Endothelial cell (in vitro differentiated cells): ENCODE results near the gene NPIPA8. TPM values are rescaled to one million over a fixed set of nuclear protein-coding genes. Genes with fewer than 3 reads are reported as not detected.
"Not testable (repeated sequence)": the region's sequence is repeated elsewhere in the genome, so short reads cannot be mapped to it uniquely, and the experiment has no call there.

ENCODE experiments used
- DNase-seq: peaks from one replicate; pipeline ENCODE4 v3.0.0; 2021; ENCODE audit warnings: low spot score
- H3K27ac Mint-ChIP-seq: one replicate; pipeline ENCODE4 v1.8.0; 2021; ENCODE audit warnings: mixed read lengths, inconsistent platforms; ENCODE audit not compliant: unreplicated experiment
- H3K27me3 Mint-ChIP-seq: one replicate; pipeline ENCODE4 v1.8.0; 2021; ENCODE audit warnings: mild to moderate bottlenecking, moderate library complexity, mixed read lengths, inconsistent platforms; ENCODE audit not compliant: unreplicated experiment
- H3K36me3 Mint-ChIP-seq: one replicate; pipeline ENCODE4 v1.8.0; 2021; ENCODE audit warnings: mild to moderate bottlenecking, low read depth, mixed read lengths, inconsistent platforms; ENCODE audit not compliant: unreplicated experiment
- H3K4me1 Mint-ChIP-seq: one replicate; pipeline ENCODE4 v1.8.0; 2021; ENCODE audit warnings: mild to moderate bottlenecking, mixed read lengths, inconsistent platforms; ENCODE audit not compliant: unreplicated experiment
- H3K4me3 Mint-ChIP-seq: one replicate; pipeline ENCODE4 v1.8.0; 2021; ENCODE audit warnings: mild to moderate bottlenecking, mixed read lengths, inconsistent platforms; ENCODE audit not compliant: unreplicated experiment
- H3K9me3 Mint-ChIP-seq: one replicate; pipeline ENCODE4 v1.8.0; 2021; ENCODE audit warnings: mixed read lengths, inconsistent platforms; ENCODE audit not compliant: unreplicated experiment
- total RNA-seq: library from RNA; stranded (reverse); fragmentation: NEBNext Ultra II Directional; extraction: Animal tissue kit (Norgen Biotek cat#: 25700); gene quantifications from one replicate; pipeline ENCODE4 v1.2.1, GENCODE V29; 2021; ENCODE audit not compliant: unreplicated experiment

NPIPA8 gene
- total RNA-seq, 1 donor from 2014 or later = 0.38 TPM

GRCh38 chr16:18307241-18307640, 29.3 kb downstream of the NPIPA8 start:
- H3K9me3 Mint-ChIP-seq = not testable (repeated sequence)

GRCh38 chr16:18306066-18306465, 30.5 kb downstream of the NPIPA8 start:
- not testable (repeated sequence) for H3K27me3 Mint-ChIP-seq, H3K4me1 Mint-ChIP-seq, H3K9me3 Mint-ChIP-seq, H3K27ac Mint-ChIP-seq, H3K4me3 Mint-ChIP-seq, H3K36me3 Mint-ChIP-seq, DNase-seq

More at GRCh38 chr16:18307241-18307640, 29.3 kb downstream of the NPIPA8 start:
- not testable (repeated sequence) for H3K4me3 Mint-ChIP-seq, H3K27ac Mint-ChIP-seq, DNase-seq, H3K27me3 Mint-ChIP-seq, H3K4me1 Mint-ChIP-seq, H3K36me3 Mint-ChIP-seq

GRCh38 chr16:18303059-18303706, 33.4 kb downstream of the NPIPA8 start:
- H3K4me3 Mint-ChIP-seq, H3K27me3 Mint-ChIP-seq, H3K27ac Mint-ChIP-seq, H3K9me3 Mint-ChIP-seq, H3K36me3 Mint-ChIP-seq, DNase-seq, H3K4me1 Mint-ChIP-seq: not testable (repeated sequence)

DNA sequence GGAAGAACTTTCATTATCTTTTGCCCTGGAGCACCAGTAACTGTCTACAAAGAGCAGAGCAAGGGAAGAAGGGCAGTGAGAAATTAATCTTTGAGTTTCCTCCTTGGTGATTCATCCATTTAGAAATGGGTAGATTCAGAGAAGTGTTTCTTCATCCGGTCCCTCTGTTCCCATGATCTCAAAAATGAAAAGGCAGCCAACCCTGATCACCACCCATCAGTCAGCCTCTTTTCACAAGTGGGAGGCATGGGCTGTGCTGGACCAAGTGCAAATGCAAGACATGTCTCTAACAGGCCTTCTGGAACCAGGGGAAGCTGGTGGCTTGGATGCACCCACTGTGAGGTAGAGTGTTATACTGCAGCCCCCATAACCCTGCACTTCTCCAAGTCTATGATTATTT, 38.8 kb downstream of the NPIPA8 start:
- not testable (repeated sequence) for H3K27me3 Mint-ChIP-seq, H3K4me1 Mint-ChIP-seq, DNase-seq, H3K27ac Mint-ChIP-seq, H3K36me3 Mint-ChIP-seq, H3K4me3 Mint-ChIP-seq, H3K9me3 Mint-ChIP-seq

- not testable (repeated sequence) for H3K4me3 Mint-ChIP-seq, H3K4me1 Mint-ChIP-seq, H3K9me3 Mint-ChIP-seq, H3K27me3 Mint-ChIP-seq, H3K27ac Mint-ChIP-seq, H3K36me3 Mint-ChIP-seq, DNase-seq
Observed at GRCh38 chr16:18296931-18297330, 39.6 kb downstream of the NPIPA8 start.

DNA sequence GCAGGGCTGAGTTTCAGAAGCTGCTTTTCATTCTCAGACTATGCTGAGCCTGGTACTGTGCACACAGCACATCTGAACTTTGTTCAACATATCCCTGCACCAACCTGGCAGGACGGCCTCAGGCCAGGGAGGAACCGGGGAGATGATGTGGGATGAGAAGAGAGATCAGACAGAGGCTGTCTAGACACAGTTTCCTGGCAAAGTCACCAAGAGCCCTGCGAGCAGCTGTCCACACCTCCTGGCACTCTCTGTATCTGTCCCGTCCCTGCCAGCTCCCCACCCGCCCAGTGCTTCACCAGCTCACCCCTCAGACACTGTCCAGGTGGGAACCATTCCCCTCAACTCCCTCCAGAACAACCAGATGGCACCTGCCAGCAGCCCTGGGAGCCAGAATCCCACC, 42.2 kb downstream of the NPIPA8 start:
- H3K27me3 Mint-ChIP-seq, H3K9me3 Mint-ChIP-seq, H3K4me3 Mint-ChIP-seq, DNase-seq, H3K36me3 Mint-ChIP-seq, H3K4me1 Mint-ChIP-seq, H3K27ac Mint-ChIP-seq: not testable (repeated sequence)

- not testable (repeated sequence) for H3K4me3 Mint-ChIP-seq, H3K9me3 Mint-ChIP-seq, H3K27me3 Mint-ChIP-seq, H3K36me3 Mint-ChIP-seq, H3K27ac Mint-ChIP-seq, H3K4me1 Mint-ChIP-seq, DNase-seq
Observed at GRCh38 chr16:18293337-18293956, 43.1 kb downstream of the NPIPA8 start.

DNA sequence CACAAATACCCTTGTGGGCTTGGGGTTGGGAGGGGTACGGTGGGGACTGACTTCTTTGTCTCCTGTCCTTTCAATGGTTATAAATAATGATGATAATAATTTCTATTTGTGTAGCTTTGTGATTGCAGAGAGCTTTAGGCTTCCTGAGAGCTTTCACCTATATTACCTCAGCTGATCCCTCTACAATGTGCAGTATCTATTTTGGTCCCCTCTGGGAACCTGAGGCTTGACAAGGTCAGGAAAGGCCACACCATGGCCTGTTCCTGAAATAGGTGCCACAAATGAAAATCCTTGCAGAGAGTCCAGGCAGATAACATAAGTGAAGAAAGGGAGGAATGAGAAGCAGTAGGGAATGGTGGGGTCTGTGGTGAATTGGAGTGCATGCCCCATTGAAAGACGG, 45.6 kb downstream of the NPIPA8 start:
- H3K4me1 Mint-ChIP-seq, H3K4me3 Mint-ChIP-seq, H3K27ac Mint-ChIP-seq, H3K9me3 Mint-ChIP-seq, DNase-seq, H3K36me3 Mint-ChIP-seq, H3K27me3 Mint-ChIP-seq: not testable (repeated sequence)

GRCh38 chr16:18286342-18286741, 50.2 kb downstream of the NPIPA8 start:
- not testable (repeated sequence) for DNase-seq, H3K4me1 Mint-ChIP-seq, H3K4me3 Mint-ChIP-seq, H3K36me3 Mint-ChIP-seq, H3K27ac Mint-ChIP-seq, H3K27me3 Mint-ChIP-seq, H3K9me3 Mint-ChIP-seq

- H3K4me1 Mint-ChIP-seq, H3K4me3 Mint-ChIP-seq, H3K27ac Mint-ChIP-seq, H3K9me3 Mint-ChIP-seq, H3K27me3 Mint-ChIP-seq, DNase-seq, H3K36me3 Mint-ChIP-seq: not testable (repeated sequence)
Observed at GRCh38 chr16:18280319-18280718, 56.2 kb downstream of the NPIPA8 start.

DNA sequence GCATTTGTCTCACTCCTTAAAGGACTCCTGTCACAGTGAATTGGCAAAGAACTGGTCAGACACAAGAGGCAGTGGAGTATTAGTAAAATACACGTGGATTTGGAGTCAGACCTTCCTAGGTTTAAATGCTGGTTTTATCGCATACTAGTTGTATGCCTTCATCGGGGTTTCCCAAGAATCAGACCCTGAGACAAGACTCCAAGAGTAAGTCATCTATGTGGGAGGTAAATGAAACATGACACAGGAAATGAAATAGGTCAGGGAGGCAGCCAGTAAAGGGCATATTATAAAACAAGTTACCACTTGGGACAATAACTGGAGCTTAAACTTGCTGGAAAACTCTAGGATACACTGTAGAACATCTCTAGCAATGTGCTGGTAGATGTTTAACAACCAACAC, 59.8 kb downstream of the NPIPA8 start:
- H3K27me3 Mint-ChIP-seq, H3K4me3 Mint-ChIP-seq, H3K4me1 Mint-ChIP-seq, H3K27ac Mint-ChIP-seq, H3K9me3 Mint-ChIP-seq, H3K36me3 Mint-ChIP-seq, DNase-seq: not testable (repeated sequence)

DNA sequence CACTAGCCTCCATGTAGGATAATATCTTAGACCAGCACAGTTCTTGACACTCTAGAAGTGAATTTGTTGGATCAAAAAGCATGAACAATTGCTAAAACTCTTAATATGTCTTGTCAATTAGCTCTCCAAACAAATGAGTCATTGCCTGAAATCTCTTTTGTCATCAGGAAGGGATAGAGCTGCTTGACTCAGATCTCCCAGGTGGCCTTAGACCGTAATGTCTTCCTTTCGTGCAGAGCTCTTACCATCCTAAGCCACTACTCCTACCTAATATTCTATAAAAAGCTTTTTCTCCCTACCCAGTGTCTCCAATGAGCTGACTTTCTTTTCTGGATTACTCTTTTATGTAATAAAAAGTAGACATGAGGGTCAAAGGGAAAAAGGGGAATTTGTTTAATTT, 66.4 kb downstream of the NPIPA8 start:
- not testable (repeated sequence) for H3K9me3 Mint-ChIP-seq, DNase-seq, H3K4me3 Mint-ChIP-seq, H3K27me3 Mint-ChIP-seq, H3K27ac Mint-ChIP-seq, H3K36me3 Mint-ChIP-seq, H3K4me1 Mint-ChIP-seq
